Tibial artery (tissue), 4 donors: Measurements from ENCODE around the gene CLCN7.
A peak's percentile ranks its signal among the peaks of the same experiment; 100 is the strongest.

Experiments used
- DNase-seq, 2 donors: peaks; one replicate each; pipeline ENCODE4 v3.0.0-alpha.2; 2019
- H3K27ac ChIP-seq, 2 donors: fragments of 200-600 bp; sonication (generic) in 1 of 2; 1 replicate in 1 of 2; 2 replicates in 1 of 2; pipeline ENCODE4 v1.5.1; 2018 to 2019; ENCODE audit warnings: mild to moderate bottlenecking in 1 of 2
- H3K27me3 ChIP-seq, 2 donors: fragments of 200-600 bp; sonication (generic) in 1 of 2; one replicate each; pipeline versions ENCODE4 v1.5.1 to v1.6.0; 2016 to 2019
- H3K36me3 ChIP-seq, 3 donors: fragments of 200-600 bp; sonication (generic) in 2 of 3; one replicate each; pipeline ENCODE4 v1.5.1; 2016 to 2019; ENCODE audit warnings: mild to moderate bottlenecking in 2 of 3
- H3K4me1 ChIP-seq, 4 donors: fragments of 200-600 bp; sonication (generic) in 2 of 4; 1 replicate in 3 of 4; 2 replicates in 1 of 4; pipeline ENCODE4 v1.5.1; 2016 to 2019
- H3K4me3 ChIP-seq, 2 donors: fragments of 200-600 bp; sonication (generic) in 1 of 2; 1 replicate in 1 of 2; 2 replicates in 1 of 2; pipeline ENCODE4 v1.5.1; 2018 to 2019; ENCODE audit warnings: mild to moderate bottlenecking in 2 of 2
- H3K9me3 ChIP-seq, 3 donors: fragments of 200-600 bp; sonication (generic) in 1 of 3; one replicate each; pipeline ENCODE4 v1.5.1; 2016 to 2019
- intact Hi-C: fragments of 100-400 bp; cut with DNase I; formaldehyde crosslinking; loops from one replicate; pipeline ENCODE4 v1.15.0; 2023; ENCODE audit warnings: low total_unique reads
- TF ChIP-seq, protein P1 (sequence below), 2 experiments: fragments of 200-600 bp in 1 of 2; fragments of 450-650 bp in 1 of 2; IDR thresholded peaks; one replicate each; pipeline ENCODE4 v1.5.1; 2017 to 2019; ENCODE audit warnings: antibody characterized with exemption in 2 of 2, mild to moderate bottlenecking in 1 of 2, moderate library complexity in 1 of 2

Gene CLCN7

DNA sequence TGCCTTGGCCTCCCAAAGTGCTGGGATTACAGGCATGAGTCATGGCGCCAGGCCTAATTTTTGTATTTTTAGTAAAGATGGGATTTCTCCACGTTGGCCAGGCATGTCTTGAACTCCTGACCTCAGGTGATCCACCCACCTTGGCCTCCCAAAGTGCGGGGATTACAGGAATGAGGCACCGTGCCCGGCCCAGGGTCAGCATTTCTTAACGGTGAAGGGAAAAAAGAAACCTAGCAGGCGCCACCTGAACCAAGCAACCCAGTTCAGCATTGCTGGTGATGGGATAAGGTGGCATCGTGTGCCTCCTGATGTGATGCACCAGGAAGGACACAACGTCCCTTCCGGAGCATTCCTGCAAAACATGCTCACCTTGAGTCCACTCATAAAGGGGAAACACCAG, 2.2 kb upstream of the CLCN7 start:
- H3K36me3 ChIP-seq = no peaks in the 10 kb centered on the region
- H3K9me3 ChIP-seq = no peaks in the 10 kb centered on the region
- no peaks in the 10 kb centered on the region for H3K27me3 ChIP-seq
- intact Hi-C loops = loop anchor here (5.0 to 10.0 kb wide), 2 partner anchors 52 to 140 kb away; partner anchors contain the start of gene UQCC4
- H3K4me3 ChIP-seq = no peak overlapping the region
- peaks cover 0 to 22% (median 15%) of the 10 kb centered on the region in 4 donors for H3K4me1 ChIP-seq
- no peak overlapping the region for H3K27ac ChIP-seq
- DNase-seq = no peak
- TF ChIP-seq, protein P1, sequence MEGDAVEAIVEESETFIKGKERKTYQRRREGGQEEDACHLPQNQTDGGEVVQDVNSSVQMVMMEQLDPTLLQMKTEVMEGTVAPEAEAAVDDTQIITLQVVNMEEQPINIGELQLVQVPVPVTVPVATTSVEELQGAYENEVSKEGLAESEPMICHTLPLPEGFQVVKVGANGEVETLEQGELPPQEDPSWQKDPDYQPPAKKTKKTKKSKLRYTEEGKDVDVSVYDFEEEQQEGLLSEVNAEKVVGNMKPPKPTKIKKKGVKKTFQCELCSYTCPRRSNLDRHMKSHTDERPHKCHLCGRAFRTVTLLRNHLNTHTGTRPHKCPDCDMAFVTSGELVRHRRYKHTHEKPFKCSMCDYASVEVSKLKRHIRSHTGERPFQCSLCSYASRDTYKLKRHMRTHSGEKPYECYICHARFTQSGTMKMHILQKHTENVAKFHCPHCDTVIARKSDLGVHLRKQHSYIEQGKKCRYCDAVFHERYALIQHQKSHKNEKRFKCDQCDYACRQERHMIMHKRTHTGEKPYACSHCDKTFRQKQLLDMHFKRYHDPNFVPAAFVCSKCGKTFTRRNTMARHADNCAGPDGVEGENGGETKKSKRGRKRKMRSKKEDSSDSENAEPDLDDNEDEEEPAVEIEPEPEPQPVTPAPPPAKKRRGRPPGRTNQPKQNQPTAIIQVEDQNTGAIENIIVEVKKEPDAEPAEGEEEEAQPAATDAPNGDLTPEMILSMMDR (IDR thresholded peaks at IDR 0.05) = no peak

DNA sequence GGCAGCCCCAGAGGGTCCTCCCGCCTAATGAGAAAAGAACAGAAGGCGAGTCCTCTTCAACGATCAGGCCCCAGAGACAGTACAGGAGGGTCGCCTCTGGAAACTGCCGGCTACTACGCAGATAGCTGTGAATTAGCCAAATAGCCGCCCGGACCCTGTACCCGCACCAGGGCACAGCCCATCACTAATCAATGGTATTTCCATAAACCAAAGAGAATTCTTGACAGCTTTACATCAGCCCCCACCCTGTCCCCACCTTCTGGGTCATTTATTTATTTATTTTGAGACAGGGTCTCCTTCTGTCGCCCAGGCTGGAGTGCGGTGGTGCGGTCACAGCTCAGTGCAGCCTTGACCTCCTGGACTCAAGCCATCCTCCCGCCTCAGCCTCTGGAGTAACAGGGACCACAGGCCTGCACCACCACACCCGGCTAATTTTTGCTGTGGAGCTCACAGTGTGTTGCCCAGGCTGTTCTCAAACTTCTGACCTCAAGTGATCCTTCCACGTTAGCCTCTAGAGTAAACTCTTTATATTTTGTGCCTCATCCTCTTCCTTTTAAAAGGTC, 805 bp upstream of the CLCN7 start:
- intact Hi-C loops = loop anchor here (5.0 to 10.0 kb wide), 2 partner anchors 51 to 142 kb away; partner anchors contain the start of gene UQCC4
- TF ChIP-seq, protein P1 (IDR thresholded peaks at IDR 0.05) = no peak

DNA sequence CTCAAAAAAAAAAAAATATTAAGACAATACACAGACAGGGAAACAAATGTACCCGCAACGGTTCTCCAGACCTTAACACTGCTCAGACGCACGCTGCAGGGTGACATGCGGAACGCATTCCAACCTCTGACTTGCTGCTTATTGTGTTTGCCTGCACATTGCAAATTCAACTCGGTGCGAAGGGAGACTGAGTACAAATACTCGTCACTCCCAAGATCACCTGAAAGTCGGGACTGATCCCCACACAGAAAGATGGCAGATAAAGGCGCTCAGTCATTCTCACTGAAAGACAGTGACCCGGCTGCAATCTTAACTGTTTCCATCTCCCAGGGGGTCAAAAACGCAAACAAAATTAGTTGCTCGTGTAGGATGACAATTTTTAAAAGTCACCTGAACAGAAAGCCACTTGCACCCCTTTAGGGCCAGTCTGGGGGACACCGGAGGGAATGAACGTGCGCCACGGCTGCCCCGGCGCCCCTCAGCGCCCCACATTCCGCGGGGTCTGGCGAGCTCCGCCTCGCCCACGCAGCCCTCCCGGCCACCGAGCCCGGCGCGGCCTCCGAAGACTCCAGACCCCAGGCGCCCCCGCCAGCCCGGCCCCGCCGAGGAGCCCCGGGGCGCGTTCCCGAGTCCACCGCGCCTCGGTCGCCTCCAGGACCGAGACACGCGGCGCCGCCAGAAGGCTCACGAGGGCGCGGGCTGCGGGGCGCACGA, 589 bp downstream of the CLCN7 start:
- no peaks in the 10 kb centered on the region for H3K9me3 ChIP-seq
- TF ChIP-seq, protein P1 (IDR thresholded peaks at IDR 0.05) = no peak
- no peak for DNase-seq
- H3K27me3 ChIP-seq = no peaks in the 10 kb centered on the region
- intact Hi-C loops = loop anchor here (10.0 kb wide), 1 partner anchor 49 kb away; the partner anchor contains the start of gene UQCC4
- H3K36me3 ChIP-seq = peaks cover 0 to 7% (median 0%) of the 10 kb centered on the region in 3 donors
- H3K27ac ChIP-seq = peak overlapping the region; percentile 85 to 88
- peaks cover 0 to 33% (median 20%) of the 10 kb centered on the region in 4 donors for H3K4me1 ChIP-seq
- H3K4me3 ChIP-seq = peak overlapping the region; percentile 79 to 95

More for the DNA sequence above, 805 bp upstream of the CLCN7 start:
- Histone ChIP-seq H3K4me3 (peak overlapping the region; percentile 79 to 95), H3K27me3 (no peaks in the 10 kb centered on the region), H3K9me3 (no peaks in the 10 kb centered on the region), H3K36me3 (peaks cover 0 to 7% (median 0%) of the 10 kb centered on the region in 3 donors), H3K27ac (peak overlapping the region; percentile 85 to 88), H3K4me1 (peaks cover 0 to 28% (median 17%) of the 10 kb centered on the region in 4 donors)
- no peak for DNase-seq

DNA sequence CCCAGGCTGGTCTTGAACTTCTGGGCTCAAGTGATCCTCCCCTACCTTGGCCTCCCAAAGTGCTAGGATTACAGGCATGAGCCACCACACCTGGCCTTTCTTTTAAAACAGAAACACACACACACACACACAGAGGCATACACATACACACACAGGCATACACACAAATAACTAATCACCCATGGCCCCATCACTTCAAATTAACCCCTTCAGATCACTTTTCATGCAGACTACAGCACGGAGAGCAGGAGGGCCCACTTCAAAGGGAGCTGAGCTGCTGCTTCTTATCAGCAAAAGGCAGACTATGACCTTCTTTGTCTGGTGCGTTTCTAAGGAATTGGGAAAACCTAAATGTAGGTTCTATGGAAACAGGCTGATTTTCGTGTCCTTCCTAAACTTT, 1.9 kb downstream of the CLCN7 start:
- H3K4me1 ChIP-seq = peaks cover 0 to 33% (median 20%) of the 10 kb centered on the region in 4 donors
- H3K9me3 ChIP-seq = no peaks in the 10 kb centered on the region
- intact Hi-C loops = loop anchor here (10.0 kb wide), 1 partner anchor 48 kb away; the partner anchor contains the start of gene UQCC4
- TF ChIP-seq, protein P1 (IDR thresholded peaks at IDR 0.05) = no peak
- H3K27me3 ChIP-seq = no peaks in the 10 kb centered on the region
- no peak overlapping the region for H3K27ac ChIP-seq
- DNase-seq = no peak
- H3K36me3 ChIP-seq = peaks cover 0 to 7% (median 0%) of the 10 kb centered on the region in 3 donors
- no peak overlapping the region for H3K4me3 ChIP-seq

DNA sequence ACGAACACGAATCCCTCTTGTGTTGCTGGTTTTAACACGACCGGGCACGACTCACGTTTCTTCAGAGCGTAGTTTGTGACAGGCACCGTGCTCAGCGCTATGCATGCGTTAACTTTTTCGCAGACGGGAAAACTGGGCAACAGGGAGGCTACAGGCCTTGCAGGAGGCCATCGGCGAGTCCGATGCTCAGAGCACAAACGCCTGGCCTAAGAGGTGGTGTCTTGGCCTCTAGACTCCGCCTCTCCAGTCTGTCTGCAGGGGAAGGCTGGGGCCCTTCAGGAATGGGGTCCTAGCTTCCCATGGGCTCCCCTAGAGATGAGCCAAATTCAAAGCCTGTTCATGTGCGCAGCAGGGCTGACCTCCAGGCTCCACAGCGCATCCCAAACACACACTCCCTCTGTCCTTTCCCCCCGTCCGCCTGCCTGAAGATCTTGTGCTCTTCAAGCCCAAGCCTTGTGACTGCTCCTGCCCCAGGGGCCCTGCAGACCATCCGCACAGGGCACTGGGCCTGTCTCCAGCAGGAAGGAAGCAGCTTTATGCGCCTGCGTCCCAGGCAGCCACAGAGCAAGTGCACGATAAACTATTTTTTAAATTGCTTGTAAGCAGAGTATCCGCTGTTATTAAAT, 3.1 kb downstream of the CLCN7 start:
- no peak overlapping the region for H3K27ac ChIP-seq
- H3K4me1 ChIP-seq = peaks cover 0 to 33% (median 20%) of the 10 kb centered on the region in 4 donors
- TF ChIP-seq, protein P1 (IDR thresholded peaks at IDR 0.05) = no peak
- H3K4me3 ChIP-seq = no peak overlapping the region
- no peak for DNase-seq
- H3K36me3 ChIP-seq = peaks cover 0 to 7% (median 0%) of the 10 kb centered on the region in 3 donors
- H3K9me3 ChIP-seq = no peaks in the 10 kb centered on the region
- intact Hi-C loops = loop anchor here (10.0 kb wide), 1 partner anchor 47 kb away; the partner anchor contains the start of gene UQCC4
- H3K27me3 ChIP-seq = no peaks in the 10 kb centered on the region
